ENCODE measurements around the gene UBE4B.
"Not testable (repeated sequence)": the region's sequence is repeated elsewhere in the genome, so short reads cannot be mapped to it uniquely, and the experiment has no call there.

Gene UBE4B

GRCh38 chr1:10071640-10072039 lies 38.9 kb downstream of the UBE4B start:
- no peak for DNase-seq (ENCODE audit: low read depth, low spot score)

- not testable (repeated sequence) for DNase-seq (ENCODE audit: low read depth, low spot score)
Observed at GRCh38 chr1:10073371-10073770, 40.6 kb downstream of the UBE4B start.

DNA sequence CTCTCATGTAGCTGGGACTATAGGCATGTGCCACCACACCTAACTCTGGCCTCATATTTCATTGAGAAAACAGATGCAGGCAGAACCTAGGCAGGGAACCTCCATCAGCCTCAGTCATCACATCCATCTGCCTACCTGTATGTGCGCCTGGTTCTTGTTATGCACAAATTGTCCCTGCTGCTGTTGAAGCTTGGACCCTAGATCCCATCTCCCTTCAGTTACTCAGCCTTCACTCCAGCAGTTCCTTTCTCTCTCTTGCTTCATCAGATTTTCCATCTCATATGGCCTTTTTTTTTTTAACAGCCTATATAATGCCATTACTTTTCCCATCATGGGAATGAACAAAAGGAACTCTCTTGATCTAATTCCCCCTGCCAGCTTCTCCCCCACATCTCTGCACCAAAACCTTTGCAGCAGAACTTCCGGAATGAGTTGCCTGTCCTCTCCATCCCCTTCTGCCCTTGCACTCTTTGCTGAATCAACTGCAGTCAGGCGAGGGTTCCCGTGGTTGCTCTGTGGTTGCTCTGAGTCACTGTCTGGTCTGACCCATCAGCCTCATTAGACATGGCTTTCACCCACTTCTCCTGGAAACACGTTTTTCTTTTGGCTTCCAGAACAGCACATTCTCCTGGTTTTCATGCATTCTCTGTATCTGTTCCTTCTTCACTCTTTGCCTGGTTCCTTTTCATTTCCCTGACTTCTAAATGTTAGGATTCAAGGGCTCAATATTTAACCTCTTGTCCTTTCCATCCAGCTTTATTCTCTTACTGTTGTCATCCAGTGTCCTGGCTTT lies 41.5 kb downstream of the UBE4B start:
- peak; percentile 96 for DNase-seq (ENCODE audit: low read depth, low spot score)

DNA sequence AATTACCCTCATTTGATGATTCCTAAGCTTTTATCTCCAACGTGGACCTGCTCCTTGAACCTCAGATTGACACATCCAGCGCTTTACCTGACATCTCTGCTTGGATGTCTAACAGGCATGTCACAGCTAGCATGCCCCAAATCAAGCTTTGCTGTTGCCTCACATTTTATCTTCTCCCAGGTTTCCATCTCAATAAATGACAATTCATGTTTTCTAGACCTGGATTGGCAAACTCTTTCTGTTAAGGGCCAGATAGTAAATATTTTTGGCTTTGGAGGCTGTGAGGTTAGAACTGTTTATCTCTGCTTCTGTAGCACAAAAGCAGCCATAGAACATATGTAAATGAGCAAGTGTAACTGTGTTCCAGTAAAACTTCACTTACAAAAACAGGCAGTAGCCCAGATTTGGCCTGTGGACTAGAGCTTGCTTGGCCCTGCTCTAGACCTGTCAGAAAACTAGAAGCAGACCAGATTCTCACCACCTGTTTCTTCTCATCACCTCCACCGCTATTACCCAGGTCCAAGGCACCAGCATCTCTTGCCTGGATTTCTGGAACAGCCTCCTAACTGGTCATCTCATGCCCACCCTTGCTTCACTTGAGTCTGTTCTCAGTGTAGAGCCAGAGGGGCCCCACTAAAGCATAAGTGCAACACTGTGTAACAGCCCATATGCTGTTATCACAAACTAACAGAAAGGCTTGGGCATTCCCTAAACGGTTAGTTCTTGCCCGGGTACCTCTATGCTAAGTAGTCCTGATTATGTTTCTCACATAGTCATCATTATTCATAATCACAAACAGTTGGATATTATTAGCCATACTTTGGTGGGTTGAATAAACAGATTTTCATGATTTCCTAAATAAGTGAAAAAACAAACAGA lies 42.3 kb downstream of the UBE4B start:
- peak; percentile 58 for DNase-seq (ENCODE audit: low read depth, low spot score)

GRCh38 chr1:10075732-10076131 lies 43.0 kb downstream of the UBE4B start:
- no peak for DNase-seq (ENCODE audit: low read depth, low spot score)

- no peak for DNase-seq (ENCODE audit: low read depth, low spot score)
Observed at GRCh38 chr1:10078494-10078893, 45.7 kb downstream of the UBE4B start.

DNA sequence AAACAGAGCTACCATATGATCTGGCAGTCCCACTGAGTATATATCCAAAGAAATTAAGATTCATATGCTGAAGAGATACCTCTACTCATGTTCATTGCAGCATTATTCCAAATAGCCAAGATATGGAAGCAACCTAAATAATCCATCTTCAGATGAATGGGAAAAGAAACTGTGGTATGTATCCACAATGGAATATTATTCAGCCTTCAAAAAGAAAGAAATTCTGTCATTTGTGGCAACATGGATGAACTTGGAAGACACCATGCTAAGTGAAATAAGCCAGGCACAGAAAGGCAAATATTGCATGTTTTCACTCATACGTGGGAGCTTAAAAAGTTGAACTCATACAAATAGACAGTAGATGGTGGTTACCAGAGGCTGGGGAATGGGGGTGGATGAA lies 47.8 kb downstream of the UBE4B start:
- no peak for DNase-seq (ENCODE audit: low read depth, low spot score)

DNA sequence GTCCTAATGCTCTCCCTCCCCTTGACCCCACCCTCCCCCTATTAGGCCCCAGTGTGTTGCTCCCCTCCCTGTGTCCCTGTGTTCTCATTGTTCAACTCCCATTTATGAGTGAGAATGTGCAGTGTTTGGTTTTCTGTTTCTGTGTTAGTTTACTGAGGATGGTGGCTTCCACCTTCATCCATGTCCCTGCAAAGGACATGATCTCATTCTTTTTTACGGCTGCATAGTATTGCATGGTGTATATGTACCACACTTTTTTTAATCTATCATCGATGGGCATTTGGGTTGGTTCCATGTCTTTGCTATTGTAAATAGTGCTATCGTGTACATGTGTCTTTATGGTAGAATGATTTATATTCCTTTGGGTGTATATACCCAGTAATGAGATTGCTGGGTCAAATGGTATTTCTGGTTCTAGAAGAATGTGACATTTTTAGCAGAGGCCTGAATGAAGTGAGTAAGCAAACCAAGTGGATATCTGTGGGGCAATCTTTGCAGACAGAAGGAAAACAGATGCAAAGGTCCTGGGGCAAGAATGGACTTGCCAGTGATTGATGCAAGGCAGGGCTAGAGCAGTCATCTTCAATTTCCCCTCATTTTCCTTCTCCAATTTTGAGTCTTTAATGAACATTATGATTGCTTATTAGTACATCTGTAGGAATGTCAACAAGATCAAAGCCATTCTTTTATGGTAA lies 50.2 kb downstream of the UBE4B start:
- no peak for DNase-seq (ENCODE audit: low read depth, low spot score)

DNA sequence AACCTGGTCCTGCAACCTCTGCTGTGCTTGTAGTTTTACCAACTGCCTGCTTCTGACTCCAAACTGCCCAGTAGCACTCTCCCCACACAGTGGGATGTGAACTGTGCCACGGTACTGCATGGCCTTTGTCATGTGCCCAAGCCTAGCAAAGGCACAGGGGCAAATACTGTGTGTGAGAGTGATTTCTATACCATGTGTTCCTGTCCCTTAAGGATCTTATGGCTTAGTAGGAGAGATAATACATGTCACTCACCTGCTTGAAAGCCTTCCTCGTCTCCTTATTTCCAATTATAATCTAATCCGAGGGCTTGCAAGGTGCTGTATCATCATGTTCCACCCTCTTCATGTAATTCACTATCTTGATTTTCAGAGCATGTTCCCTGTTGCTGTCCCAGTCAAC lies 51.3 kb downstream of the UBE4B start:
- no peak for DNase-seq (ENCODE audit: low read depth, low spot score)

DNA sequence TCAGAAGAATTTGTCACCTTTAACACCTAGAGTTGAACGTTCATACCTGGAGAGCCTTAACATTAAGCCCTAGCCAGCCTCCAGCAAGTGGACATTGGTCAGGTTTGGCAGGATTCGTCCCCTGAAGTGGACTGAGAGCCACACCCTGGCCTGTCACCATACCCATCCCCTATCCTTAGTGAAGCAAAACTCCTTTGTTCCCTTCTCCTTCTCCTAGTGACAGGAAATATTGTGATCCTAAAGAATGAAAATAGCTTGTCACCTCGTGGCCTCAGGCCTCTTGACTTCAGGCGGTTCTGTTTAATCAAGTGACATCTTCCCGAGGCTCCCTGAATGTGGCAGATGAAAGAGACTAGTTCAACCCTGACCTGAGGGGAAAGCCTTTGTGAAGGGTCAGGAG lies 52.3 kb downstream of the UBE4B start:
- DNase-seq (ENCODE audit: low read depth, low spot score), result no peak

GRCh38 chr1:10087210-10087609 lies 54.5 kb downstream of the UBE4B start:
- DNase-seq (ENCODE audit: low read depth, low spot score), result no peak

GRCh38 chr1:10101929-10102328 lies 69.2 kb downstream of the UBE4B start:
- DNase-seq (ENCODE audit: low read depth, low spot score), result no peak

DNA sequence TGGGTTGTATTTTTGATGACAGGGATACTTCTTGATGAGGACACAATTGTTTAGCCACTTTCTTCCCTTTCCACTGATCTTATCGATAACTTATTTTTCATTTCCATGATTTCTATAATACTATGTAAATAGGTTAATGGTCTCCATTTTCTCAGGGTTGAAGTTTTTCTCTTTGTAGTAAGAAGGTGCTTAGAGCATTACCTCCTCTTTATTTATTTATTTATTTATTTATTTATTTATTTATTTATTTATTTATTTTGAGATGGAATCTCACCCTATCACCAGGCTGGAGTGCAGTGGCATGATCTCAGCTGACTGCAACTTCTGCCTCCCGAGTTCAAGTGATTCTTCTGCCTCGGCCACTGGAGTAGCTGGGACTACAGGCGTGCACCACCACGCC lies 70.4 kb downstream of the UBE4B start:
- DNase-seq (ENCODE audit: low read depth, low spot score), result no peak

GRCh38 chr1:10104834-10105233 lies 72.1 kb downstream of the UBE4B start:
- no peak for DNase-seq (ENCODE audit: low read depth, low spot score)

GRCh38 chr1:10105484-10105883 lies 72.7 kb downstream of the UBE4B start:
- peak; percentile 30 for DNase-seq (ENCODE audit: low read depth, low spot score)

GRCh38 chr1:10106241-10106640 lies 73.5 kb downstream of the UBE4B start:
- no peak for DNase-seq (ENCODE audit: low read depth, low spot score)

- DNase-seq (ENCODE audit: low read depth, low spot score), result no peak
Observed at GRCh38 chr1:10106756-10107475, 74.2 kb downstream of the UBE4B start.

DNA sequence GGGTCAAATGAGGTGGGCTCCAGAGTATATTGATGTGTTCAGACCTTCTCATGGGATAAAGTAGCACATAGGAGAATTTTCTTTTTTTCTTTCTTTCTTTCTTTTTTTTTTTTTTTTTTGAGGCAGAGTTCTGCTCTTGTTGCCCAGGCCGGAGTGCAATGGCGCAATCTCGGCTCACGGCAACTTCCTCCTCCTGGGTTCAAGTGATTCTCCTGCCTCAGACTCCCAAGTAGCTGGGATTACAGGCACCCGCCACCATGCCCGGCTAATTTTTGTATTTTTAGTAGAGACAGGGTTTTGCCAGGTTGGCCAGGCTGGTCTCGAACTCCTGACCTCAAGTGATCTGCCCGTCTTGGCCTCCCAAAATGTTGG lies 74.7 kb downstream of the UBE4B start:
- not testable (repeated sequence) for DNase-seq (ENCODE audit: low read depth, low spot score)

- peak; percentile 96 for DNase-seq (ENCODE audit: low read depth, low spot score)
Observed at GRCh38 chr1:10108134-10108663, 75.4 kb downstream of the UBE4B start.

DNA sequence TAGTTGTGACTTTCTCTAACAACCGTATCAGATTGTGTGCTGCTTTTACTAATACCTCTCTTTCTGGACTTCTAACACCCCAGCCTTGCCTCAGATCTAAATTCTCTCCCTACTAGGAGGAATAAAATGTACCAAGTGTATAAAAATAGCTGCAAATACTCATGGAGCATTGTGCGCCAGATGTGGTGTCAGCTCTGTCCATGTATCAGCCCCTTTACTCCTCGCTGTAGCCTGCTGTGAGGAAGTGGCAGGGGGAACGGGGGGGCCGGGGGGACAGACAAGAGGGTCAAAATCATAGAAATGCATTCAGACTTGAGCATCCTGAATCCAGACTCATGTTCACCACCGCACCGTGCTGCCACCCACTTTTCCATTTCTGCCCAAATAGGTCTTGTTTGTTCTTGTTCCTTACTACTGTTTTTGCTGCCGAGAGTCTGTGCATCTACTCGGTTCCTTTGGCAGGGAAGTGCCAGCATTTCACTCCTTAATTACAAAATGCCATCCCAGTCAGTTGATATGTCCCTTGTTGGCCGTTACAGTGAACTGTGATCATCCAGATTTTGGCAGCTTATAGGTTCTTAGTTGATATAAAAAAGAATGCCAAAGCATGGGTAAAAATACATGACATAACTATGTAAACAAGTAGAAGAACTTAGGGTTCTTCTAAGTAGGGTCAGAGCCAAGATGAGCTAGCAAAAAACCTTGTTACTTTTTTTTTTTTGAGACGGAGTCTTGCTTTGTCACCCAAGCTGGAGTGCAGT lies 76.4 kb downstream of the UBE4B start:
- DNase-seq (ENCODE audit: low read depth, low spot score), result no peak

- no peak for DNase-seq (ENCODE audit: low read depth, low spot score)
Observed at GRCh38 chr1:10113501-10113900, 80.7 kb downstream of the UBE4B start.

All from astrocyte of the hippocampus (primary cell).